ENCODE results near the gene COL9A3. TPM values are rescaled to one million over a fixed set of nuclear protein-coding genes. Genes with fewer than 3 reads are reported as not detected.

COL9A3 gene
- total RNA-seq, 2 experiments from 2014 or later: not detected

GRCh38 chr20:62825986-62826645 lies 9.3 kb downstream of the COL9A3 start:
- Mint-ChIP-seq H3K4me3 (no peak overlapping the region), H3K27me3 (no peaks in the 10 kb centered on the region), H3K4me1 (ENCODE audit: low read depth) (no peaks in the 10 kb centered on the region), H3K36me3 (ENCODE audit: low read depth) (no peaks in the 10 kb centered on the region), H3K9me3 (no peaks in the 10 kb centered on the region), H3K27ac (no peak overlapping the region)
- no peak for DNase-seq
- no peak for ATAC-seq
- ChIA-PET CTCF (interaction anchor here (1.9 kb wide), 1 partner anchor 18 kb away, joined by 5 read pairs; no protein-coding TSS in a partner anchor), POLR2A (no interaction called here)
- no peak for TF ChIP-seq CTCF (IDR thresholded peaks at IDR 0.05)
- intact Hi-C loops (cut with micrococcal nuclease): no loop called here

DNA sequence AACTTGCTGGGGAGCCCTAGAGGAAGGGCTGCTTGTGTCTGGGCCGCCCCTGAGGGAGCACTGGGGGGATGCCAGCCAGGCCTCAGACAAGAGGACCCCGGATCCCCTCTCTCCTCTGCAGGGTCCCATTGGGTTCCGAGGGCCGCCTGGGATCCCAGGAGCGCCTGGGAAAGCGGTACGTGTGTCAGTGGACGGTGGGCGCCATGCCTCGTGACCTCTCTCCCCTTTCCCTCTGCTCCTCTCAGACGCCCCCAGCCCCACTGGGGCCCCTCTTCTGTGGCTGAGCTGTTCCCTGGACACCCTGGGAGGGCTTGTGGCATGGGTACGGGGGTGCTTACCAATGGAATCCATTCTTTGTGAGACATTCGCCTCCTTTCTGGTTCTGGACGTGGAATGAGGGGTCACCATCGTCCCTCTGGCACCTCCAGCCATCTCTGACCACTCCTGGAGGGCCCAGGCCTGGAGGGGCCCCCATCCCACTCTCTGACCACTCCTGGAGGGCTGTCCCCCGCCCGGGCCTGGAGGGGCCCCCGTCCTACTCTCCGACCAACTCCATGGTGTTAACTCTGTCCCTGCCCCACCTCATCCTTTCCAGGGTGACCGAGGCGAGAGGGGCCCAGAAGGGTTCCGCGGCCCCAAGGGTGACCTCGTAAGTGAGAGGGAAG lies 9.9 kb downstream of the COL9A3 start:
- ATAC-seq: no peak
- CTCF ChIA-PET: no interaction called here
- DNase-seq: no peak
- Mint-ChIP-seq H3K9me3 (no peaks in the 10 kb centered on the region), H3K27me3 (no peaks in the 10 kb centered on the region), H3K27ac (no peak overlapping the region), H3K4me1 (ENCODE audit: low read depth) (no peaks in the 10 kb centered on the region), H3K36me3 (ENCODE audit: low read depth) (no peaks in the 10 kb centered on the region), H3K4me3 (no peak overlapping the region)
- intact Hi-C loops (cut with micrococcal nuclease): no loop called here
- TF ChIP-seq CTCF (IDR thresholded peaks at IDR 0.05): no peak
- POLR2A ChIA-PET: no interaction called here

DNA sequence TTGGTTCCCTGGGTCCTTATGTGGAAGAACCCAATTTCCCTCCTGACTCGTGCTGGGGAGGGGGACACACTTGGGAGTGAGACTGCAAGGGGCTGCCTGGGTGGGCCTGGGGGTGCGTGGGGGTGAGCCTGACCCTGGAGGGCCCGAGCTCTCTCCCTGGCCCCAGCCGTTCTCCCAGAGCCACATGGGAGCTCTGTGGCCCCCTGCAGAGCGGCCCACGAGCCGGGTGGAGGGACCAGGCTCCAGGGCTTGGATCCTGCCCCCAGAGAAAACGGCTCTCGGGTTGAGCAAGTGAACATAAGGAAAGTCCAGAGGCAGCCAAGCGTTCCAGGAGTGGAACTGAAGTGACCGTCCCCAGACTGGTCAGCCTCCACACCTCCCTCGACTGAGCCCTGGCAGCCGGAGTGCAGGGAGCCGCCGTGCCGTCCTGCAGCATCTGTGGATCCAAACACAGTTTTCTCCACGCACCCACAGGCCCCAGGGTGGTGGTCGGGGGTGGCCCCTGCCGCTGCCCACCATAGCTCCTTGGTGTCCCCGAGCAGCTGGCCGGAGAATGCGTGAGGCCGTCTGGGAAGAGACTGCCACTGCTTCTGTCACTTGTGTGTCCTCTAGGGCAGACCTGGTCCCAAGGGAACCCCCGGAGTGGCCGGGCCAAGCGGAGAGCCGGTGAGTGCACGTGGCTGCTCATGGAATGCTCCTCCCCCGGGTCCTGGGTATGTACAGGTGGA lies 10.6 kb downstream of the COL9A3 start:
- no peak overlapping the region for H3K4me3 Mint-ChIP-seq
- no peak overlapping the region for H3K27ac Mint-ChIP-seq
- H3K4me1 Mint-ChIP-seq (ENCODE audit: low read depth): no peaks in the 10 kb centered on the region
- ATAC-seq (no peak), DNase-seq (no peak)
- intact Hi-C loops (cut with micrococcal nuclease): no loop called here
- no peaks in the 10 kb centered on the region for H3K9me3 Mint-ChIP-seq
- TF ChIP-seq CTCF (IDR thresholded peaks at IDR 0.05): no peak
- no peaks in the 10 kb centered on the region for H3K36me3 Mint-ChIP-seq (ENCODE audit: low read depth)
- CTCF ChIA-PET: no interaction called here
- POLR2A ChIA-PET: no interaction called here
- no peaks in the 10 kb centered on the region for H3K27me3 Mint-ChIP-seq

- no peaks in the 10 kb centered on the region for H3K36me3 Mint-ChIP-seq (ENCODE audit: low read depth)
- H3K9me3 Mint-ChIP-seq: no peaks in the 10 kb centered on the region
- no peak overlapping the region for H3K4me3 Mint-ChIP-seq
- intact Hi-C loops (cut with micrococcal nuclease): no loop called here
- DNase-seq (no peak), ATAC-seq (no peak)
- H3K27ac Mint-ChIP-seq: no peak overlapping the region
- no peaks in the 10 kb centered on the region for H3K27me3 Mint-ChIP-seq
- ChIA-PET POLR2A (no interaction called here), CTCF (no interaction called here)
- no peaks in the 10 kb centered on the region for H3K4me1 Mint-ChIP-seq (ENCODE audit: low read depth)
- no peak for TF ChIP-seq CTCF (IDR thresholded peaks at IDR 0.05)
Measured at GRCh38 chr20:62828051-62828450, 11.2 kb downstream of the COL9A3 start.

Data from activated CD8-positive, alpha-beta T cell treated with anti-CD3 and anti-CD28 coated beads for 36 hours (primary cell).